Activated CD4-positive, CD25-positive, alpha-beta regulatory T cell treated with anti-CD3 and anti-CD28 coated beads, Interleukin-2, amount 50 U/mL, for 24 hours (primary cell): ENCODE measurements around the gene TMEM132D.

Source experiments
- ATAC-seq, 2 donors: fragments of 150-1000 bp; cut with Tn5 transposase; one replicate each; pipeline ENCODE4 v1.10.0; 2021; ENCODE audit warnings: mild to moderate bottlenecking in 1 of 2, moderate library complexity in 1 of 2

The TMEM132D gene

DNA sequence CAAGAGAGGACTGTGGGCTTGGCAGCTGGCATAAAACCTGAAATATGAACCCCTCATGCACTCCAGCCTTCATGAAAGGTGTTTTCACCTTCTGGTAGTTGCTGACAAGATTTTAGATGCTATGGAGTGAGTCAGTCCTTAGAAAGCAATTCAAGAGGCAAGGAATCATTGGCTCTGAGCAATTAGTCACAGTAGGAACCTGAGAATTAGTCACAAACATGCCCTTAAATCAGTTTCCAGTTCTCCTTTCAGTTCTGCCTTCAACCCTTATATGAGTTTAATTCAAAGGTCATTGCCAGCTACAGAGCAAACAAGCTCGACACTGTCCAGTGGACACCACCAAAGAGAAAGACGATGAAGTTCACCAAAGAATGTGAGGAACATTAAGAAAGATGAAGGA is 578.3 kb downstream of the TMEM132D start:
- ATAC-seq, result no peak

DNA sequence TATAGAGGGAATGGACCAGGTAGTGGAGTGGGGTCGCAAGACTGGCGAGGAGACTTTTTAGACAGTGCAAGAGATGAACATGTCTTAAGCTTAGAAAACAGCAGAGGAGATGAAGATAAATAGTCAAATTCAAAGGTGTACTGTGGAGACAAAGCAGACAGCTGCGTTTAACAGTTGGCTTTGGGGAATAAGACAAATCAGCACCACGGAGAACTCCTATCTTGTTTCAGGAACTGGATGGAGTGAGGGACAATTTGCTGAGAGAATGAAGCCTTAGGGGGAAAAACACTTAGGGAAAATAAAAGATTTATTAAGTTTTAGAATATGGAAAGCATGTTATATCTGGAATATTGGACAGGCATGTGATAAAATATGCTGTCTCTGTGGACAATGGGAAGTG is 591.8 kb downstream of the TMEM132D start:
- ATAC-seq, result no peak

GRCh38 chr12:129310346-129310745 is 593.5 kb downstream of the TMEM132D start:
- no peak for ATAC-seq

GRCh38 chr12:129305851-129306250 is 598.0 kb downstream of the TMEM132D start:
- ATAC-seq, result no peak

DNA sequence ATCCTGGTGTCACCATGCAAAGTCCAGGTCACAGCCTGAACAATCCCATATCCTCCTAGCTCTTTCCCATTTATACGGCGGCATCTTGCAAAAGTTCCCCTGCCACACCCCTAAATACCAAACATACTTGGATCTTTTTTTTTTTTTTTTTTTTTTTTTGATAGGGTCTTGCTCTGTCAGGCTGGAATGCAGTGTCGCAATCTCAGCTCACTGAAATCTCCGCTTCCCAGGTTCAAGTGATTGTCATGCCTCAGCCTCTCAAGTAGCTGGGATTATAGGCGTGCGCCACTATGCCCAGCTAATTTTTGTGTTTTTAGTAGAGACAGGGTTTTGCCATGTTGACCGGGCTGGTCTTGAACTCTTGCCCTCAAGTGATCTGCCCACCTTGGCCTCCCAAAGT is 599.3 kb downstream of the TMEM132D start:
- ATAC-seq, result no peak

GRCh38 chr12:129300011-129300410 is 603.8 kb downstream of the TMEM132D start:
- no peak for ATAC-seq

DNA sequence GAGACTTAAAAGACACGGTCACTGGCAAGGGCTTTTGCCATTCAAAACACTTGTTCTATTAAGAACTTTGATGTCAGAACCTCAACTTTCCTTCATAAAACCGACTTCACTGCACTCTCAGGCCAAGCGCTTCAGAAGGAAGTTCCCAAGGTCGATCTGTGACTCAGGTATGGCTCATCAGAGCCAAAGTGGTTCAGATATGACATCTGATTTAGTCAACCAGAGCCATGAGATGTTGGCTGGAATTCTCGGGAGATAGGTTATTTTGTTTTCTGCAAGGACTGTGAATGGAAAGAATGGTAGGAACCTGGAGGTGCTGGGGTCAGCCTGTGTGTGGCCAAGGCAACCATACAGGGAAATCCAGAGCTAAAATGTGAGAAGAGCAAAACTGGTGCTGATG is 604.9 kb downstream of the TMEM132D start:
- ATAC-seq, result no peak

- no peak for ATAC-seq
Observed at GRCh38 chr12:129296671-129297070, 607.2 kb downstream of the TMEM132D start.

GRCh38 chr12:129294868-129295267 is 609.0 kb downstream of the TMEM132D start:
- no peak for ATAC-seq

- ATAC-seq, result no peak
Observed at GRCh38 chr12:129279771-129280170, 624.1 kb downstream of the TMEM132D start.

- ATAC-seq, result no peak
Observed at GRCh38 chr12:129276361-129277060, 627.3 kb downstream of the TMEM132D start.

GRCh38 chr12:129269756-129270495 is 633.9 kb downstream of the TMEM132D start:
- no peak for ATAC-seq

DNA sequence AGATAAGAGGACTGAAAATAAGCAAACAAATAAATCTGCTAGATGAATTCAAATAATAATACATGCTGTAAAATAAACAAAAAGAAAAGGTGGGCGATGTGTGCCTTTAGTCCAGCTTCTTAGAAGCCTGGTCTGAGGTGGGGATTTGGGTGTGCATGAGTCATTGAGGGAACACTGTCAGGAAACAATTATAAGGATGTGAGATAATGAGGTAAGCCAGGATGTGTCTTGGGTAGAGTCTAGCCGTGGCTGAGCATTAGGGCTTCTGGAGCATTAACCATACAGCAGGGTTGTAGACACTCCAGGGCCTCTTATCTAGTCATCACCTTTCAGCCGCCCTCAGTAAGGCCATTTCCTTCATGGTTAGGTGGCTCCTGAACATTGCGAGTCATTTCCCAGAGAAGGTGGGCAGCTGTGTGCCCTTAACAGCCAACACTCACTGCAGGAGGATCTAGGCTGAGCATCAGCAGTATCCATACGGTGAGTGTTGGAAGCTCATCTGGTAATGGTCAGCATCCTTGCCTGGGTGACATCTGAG is 645.0 kb downstream of the TMEM132D start:
- no peak for ATAC-seq

DNA sequence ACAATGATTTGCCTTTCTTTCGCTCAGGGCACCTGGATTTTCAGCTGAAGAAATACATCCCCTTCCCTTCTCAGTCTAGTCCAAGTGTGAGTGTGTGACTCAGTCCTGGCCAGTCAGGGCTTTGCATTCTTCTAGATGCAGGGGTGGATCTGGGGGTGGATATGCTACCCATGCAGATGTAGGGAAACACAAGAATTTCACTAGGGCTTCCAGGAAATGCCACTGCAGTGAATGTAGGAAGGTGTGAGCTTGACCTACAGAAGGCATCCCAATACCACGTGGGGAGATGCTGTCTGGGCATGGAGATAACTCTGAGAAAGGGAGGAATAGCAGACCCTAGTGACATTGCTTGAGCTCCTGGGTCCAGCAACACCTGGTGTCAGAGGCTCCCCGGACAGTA is 646.3 kb downstream of the TMEM132D start:
- no peak for ATAC-seq

DNA sequence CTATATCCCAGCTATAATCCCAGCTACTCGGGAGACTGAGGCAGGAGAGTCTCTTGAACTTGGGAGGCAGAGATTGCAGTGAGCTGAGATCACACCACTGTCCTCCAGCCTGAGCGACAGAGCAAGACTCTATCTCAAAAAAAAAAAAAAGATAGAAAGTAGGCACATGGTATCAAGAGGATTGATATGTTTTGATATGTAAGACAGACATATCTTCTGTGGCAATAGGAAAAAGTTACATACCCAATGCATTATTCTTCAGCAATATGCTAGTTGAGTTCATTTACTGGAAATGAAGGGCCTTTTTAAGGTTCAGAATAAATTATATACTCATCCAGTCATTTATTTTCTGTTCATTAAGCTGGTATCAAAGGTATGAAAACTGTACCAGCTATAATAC is 657.2 kb downstream of the TMEM132D start:
- no peak for ATAC-seq

- no peak for ATAC-seq
Observed at GRCh38 chr12:129245769-129246168, 658.1 kb downstream of the TMEM132D start.

DNA sequence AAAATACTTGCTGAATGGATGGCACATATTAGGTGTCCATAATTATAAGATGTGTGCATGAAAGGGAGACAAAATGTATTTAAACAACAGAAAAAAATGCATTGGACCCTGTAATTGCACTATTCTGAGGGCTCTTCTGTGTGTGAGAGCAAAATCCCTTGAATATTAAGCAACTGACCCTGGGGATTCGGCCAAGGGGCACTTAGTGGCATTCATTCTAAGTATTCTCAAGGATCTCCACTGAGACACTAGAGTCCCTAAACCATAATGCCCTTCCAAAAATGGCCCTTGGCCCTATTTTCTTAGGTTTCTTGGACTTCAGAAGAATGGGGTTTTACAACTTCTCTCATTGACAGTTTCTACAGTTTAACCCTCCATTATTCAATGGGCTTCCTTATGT is 662.0 kb downstream of the TMEM132D start:
- ATAC-seq, result no peak

DNA sequence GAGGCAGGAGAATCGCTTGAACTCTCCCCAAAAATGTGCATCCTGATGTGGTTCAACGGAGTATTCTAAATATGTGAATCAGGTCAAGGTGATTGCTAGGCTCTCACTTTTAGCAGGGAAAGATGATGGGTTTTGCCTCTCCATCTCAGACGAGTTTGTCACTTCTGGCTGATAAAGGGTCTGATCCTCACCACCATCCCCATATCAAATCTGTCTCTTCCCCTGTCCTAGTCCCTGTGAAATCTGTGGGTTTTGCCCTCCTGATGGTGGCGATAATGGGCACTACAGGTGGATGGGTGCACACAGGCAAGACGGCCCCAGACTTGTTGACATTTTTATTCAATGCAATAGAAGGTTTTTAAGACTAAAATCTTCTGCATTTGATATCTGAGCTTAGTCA is 665.9 kb downstream of the TMEM132D start:
- no peak for ATAC-seq

- no peak for ATAC-seq
Observed at GRCh38 chr12:129234209-129234608, 669.6 kb downstream of the TMEM132D start.

GRCh38 chr12:129231491-129231890 is 672.3 kb downstream of the TMEM132D start:
- no peak for ATAC-seq

- no peak for ATAC-seq
Observed at GRCh38 chr12:129230995-129231394, 672.8 kb downstream of the TMEM132D start.

DNA sequence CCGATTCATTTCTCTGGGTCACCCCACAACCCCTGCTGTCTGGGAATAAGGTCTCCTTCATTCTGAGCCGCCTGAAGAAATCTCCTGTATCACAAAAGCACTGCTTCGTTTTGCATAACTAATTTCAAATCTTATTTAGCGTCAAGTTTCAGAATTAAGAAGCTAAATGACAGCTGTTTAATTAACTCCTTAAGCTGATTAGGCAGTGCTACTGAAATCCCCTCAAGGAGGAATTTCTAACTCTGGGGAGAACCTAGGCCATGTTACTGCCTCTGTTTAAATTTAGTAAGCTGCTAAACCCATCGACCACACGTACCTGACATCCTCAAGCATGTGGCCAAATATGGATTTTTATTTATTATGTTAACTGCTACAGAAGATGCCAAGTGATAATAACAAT is 677.0 kb downstream of the TMEM132D start:
- ATAC-seq, result no peak

DNA sequence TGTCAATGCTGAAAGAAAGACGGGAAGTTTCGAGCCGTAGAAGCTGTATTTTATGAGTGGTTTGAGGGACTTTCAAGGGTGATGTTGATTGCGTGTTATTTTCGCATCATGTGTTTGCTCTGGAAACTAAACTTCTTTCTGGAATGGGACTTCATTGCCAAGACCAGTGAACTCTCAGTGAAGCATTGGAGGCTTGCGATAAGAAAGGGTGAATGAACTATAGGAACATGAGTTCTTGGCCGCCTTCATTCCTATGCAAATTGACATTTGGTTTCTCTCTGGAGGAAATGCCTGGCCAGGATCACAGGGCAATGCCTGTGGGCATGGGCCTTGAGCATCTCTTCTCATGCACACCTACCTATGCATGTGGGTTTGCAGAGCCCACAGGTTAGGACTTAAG is 677.8 kb downstream of the TMEM132D start:
- ATAC-seq, result no peak

- no peak for ATAC-seq
Observed at GRCh38 chr12:129215556-129215955, 688.3 kb downstream of the TMEM132D start.
